Effector memory CD4-positive, alpha-beta T cell (primary cell): Measurements from ENCODE around the gene AQP12B.

Source experiments
- DNase-seq, 3 donors: peaks; one replicate each; pipeline ENCODE4 v3.0.0-alpha.2; 2020
- H3K27ac ChIP-seq: 2 replicates; pipeline ENCODE4 v1.7.0; 2013; ENCODE audit warnings: mild to moderate bottlenecking, low read length, moderate library complexity; ENCODE audit not compliant: insufficient read depth, poor library complexity, severe bottlenecking
- H3K27me3 ChIP-seq: replicated peaks from 2 replicates; pipeline ENCODE4 v1.7.0; 2013; ENCODE audit warnings: mild to moderate bottlenecking, low read length; ENCODE audit not compliant: insufficient read depth, control insufficient read depth, poor library complexity, severe bottlenecking
- H3K36me3 ChIP-seq: 2 replicates; pipeline ENCODE4 v1.7.0; 2013; ENCODE audit warnings: mild to moderate bottlenecking, low read length, moderate library complexity; ENCODE audit not compliant: control insufficient read depth, insufficient read depth
- H3K4me1 ChIP-seq: 2 replicates; pipeline ENCODE4 v1.7.0; 2013; ENCODE audit warnings: low read length, mild to moderate bottlenecking; ENCODE audit not compliant: control insufficient read depth, insufficient read depth, poor library complexity, severe bottlenecking
- H3K4me3 ChIP-seq: 2 replicates; pipeline ENCODE4 v1.7.0; 2013; ENCODE audit warnings: low read length, low read depth, mild to moderate bottlenecking; ENCODE audit not compliant: insufficient read depth, poor library complexity, severe bottlenecking
- H3K9me3 ChIP-seq: 2 replicates; pipeline ENCODE4 v1.7.0; 2013; ENCODE audit warnings: mild to moderate bottlenecking, low read length, moderate library complexity; ENCODE audit not compliant: control insufficient read depth

The AQP12B gene

DNA sequence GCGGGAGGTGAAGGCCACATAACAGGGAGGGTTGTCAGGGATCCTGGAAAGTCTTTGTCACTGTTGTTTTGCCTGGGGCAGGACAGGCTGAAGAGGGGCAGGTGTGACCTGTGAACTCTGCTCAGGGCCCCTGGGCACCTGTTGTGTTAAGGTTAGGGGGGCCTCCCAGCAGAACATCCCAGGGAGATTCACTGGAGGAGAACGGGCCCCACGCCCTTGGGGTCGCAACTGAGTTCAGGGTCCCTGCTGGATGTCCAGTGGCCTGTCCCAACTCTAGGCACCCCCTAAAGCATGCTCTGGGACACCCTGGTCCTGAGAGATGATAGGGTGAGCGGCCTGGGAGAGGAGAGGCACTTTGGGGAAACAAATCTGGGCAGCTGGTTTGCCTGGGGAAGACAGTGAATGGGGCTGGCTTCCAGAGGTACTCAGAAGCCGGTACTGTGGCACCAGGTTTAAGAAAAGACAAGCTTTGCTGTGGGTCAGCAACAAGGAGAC is 34.5 kb downstream of the AQP12B start:
- Histone ChIP-seq H3K4me3 (no peak overlapping the region), H3K36me3 (no peaks in the 10 kb centered on the region), H3K27ac (no peak overlapping the region), H3K27me3 (no peaks in the 10 kb centered on the region), H3K4me1 (peaks cover 7% of the 10 kb centered on the region), H3K9me3 (no peaks in the 10 kb centered on the region)
- no peak for DNase-seq

DNA sequence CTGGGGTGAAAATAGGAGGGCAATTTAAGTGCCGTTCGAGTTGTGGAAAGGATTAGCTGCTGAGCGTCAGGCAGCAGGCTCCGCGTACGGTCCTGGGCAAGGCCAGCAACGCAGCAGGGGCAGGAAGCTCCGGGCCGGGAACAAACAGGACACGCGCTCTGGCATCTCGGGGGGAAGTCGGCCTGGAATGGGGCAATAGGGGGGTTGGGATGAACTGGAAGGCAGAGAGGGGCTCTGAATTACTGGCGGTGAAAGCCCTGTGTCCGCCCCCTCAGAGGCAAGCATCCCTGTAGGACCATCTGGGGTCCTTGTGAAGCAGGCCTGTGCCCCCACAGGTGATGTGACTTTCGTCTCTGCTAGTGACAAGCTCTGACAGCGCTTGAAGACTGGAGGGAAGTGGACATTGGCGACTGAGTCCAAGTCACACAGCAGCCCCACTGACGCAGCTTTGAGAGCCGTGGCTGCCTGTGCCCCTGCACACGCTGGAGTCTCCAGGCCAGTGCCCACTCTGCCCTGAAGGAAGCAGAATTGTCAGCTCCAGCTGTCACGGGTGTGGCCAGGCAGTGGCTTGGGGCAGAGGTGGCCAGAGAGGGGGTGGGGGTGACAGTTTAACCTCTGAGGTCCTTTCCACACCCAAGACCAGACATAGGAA is 35.1 kb downstream of the AQP12B start:
- no peaks in the 10 kb centered on the region for H3K9me3 ChIP-seq
- H3K4me1 ChIP-seq: peaks cover 7% of the 10 kb centered on the region
- no peaks in the 10 kb centered on the region for H3K36me3 ChIP-seq
- no peak overlapping the region for H3K4me3 ChIP-seq
- no peak overlapping the region for H3K27ac ChIP-seq
- DNase-seq: no peak
- no peaks in the 10 kb centered on the region for H3K27me3 ChIP-seq

- H3K4me1 ChIP-seq: peaks cover 7% of the 10 kb centered on the region
- H3K27ac ChIP-seq: no peak overlapping the region
- H3K36me3 ChIP-seq: no peaks in the 10 kb centered on the region
- H3K4me3 ChIP-seq: no peak overlapping the region
- no peaks in the 10 kb centered on the region for H3K27me3 ChIP-seq
- no peaks in the 10 kb centered on the region for H3K9me3 ChIP-seq
- DNase-seq: no peak
These were observed 35.7 kb downstream of the AQP12B start for GRCh38 chr2:240646900-240647502.

DNA sequence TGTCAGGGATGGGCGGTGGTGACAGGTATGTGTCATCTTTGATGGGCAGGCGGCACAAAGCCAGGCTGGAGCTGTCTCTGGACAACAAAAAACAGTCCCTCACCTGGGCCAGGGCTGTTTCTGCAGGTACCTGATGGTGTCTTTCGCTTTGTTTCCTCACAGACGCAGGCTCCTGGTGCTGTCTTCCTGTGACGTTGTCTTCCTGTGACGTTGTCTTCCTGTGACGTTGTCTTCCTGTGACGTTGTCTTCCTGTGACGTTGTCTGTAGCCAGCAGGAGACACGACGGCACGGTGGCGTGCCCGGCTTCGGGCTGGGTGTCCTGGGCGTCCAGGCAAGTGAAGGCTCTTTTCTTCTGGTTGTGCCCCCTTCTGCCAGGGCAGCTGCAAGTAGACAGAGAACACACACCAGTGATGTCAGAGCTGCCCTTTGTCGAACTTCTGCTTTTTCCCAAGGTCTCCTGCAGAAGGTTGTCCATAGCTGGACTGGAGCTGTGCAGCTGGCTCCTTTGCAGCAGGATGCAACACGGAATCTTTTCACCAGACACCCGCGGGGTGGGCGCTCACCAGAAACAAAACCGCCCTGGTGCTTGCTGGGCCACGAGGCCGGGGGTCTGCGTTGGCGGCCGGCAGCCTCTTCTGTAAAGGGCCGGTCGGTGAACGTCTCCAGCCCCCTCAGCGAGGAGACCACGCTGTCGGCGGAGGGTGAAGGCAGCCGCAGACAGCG is 36.3 kb downstream of the AQP12B start:
- H3K27me3 ChIP-seq: no peaks in the 10 kb centered on the region
- no peak overlapping the region for H3K27ac ChIP-seq

GRCh38 chr2:240645801-240646175 is 36.9 kb downstream of the AQP12B start:
- Histone ChIP-seq H3K4me3 (no peak overlapping the region), H3K9me3 (no peaks in the 10 kb centered on the region), H3K4me1 (peaks cover 7% of the 10 kb centered on the region), H3K27ac (no peak overlapping the region), H3K27me3 (no peaks in the 10 kb centered on the region), H3K36me3 (no peaks in the 10 kb centered on the region)
- no peak for DNase-seq

More for the DNA sequence above, 36.3 kb downstream of the AQP12B start:
- Histone ChIP-seq H3K4me1 (peaks cover 7% of the 10 kb centered on the region), H3K36me3 (no peaks in the 10 kb centered on the region), H3K4me3 (no peak overlapping the region), H3K9me3 (no peaks in the 10 kb centered on the region)
- peak; percentile 37 to 44 (median 42) for DNase-seq

- Histone ChIP-seq H3K27me3 (no peaks in the 10 kb centered on the region), H3K36me3 (no peaks in the 10 kb centered on the region), H3K27ac (no peak overlapping the region), H3K9me3 (no peaks in the 10 kb centered on the region), H3K4me1 (peaks cover 7% of the 10 kb centered on the region), H3K4me3 (no peak overlapping the region)
- DNase-seq: no peak
These were observed 37.3 kb downstream of the AQP12B start for GRCh38 chr2:240645346-240645745.

GRCh38 chr2:240644859-240645301 is 37.8 kb downstream of the AQP12B start:
- H3K27ac ChIP-seq: no peak overlapping the region
- no peak overlapping the region for H3K4me3 ChIP-seq
- no peaks in the 10 kb centered on the region for H3K27me3 ChIP-seq
- H3K9me3 ChIP-seq: no peaks in the 10 kb centered on the region
- H3K36me3 ChIP-seq: no peaks in the 10 kb centered on the region
- no peak for DNase-seq
- peaks cover 7% of the 10 kb centered on the region for H3K4me1 ChIP-seq

GRCh38 chr2:240644171-240644651 is 38.5 kb downstream of the AQP12B start:
- no peaks in the 10 kb centered on the region for H3K9me3 ChIP-seq
- H3K36me3 ChIP-seq: no peaks in the 10 kb centered on the region
- peaks cover 7% of the 10 kb centered on the region for H3K4me1 ChIP-seq
- no peaks in the 10 kb centered on the region for H3K27me3 ChIP-seq
- no peak overlapping the region for H3K27ac ChIP-seq
- no peak for DNase-seq
- H3K4me3 ChIP-seq: no peak overlapping the region

DNA sequence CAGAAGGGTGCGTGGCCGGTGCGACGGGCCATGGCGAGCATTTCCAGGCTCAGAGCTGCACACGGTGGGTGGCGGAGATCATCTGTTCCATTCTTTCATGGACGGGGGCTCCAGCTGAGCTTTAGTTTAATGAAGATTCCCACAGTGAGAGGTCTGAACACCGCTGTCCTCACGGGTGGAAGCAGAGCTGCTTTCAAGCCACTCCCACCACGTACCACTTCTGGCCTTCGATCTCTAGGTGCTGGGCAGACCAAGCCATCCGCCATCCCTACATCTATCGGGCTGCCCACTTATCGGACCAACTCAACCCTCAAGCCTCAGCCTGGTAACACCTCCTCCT is 38.9 kb downstream of the AQP12B start:
- Histone ChIP-seq H3K36me3 (no peaks in the 10 kb centered on the region), H3K27ac (no peak overlapping the region), H3K27me3 (no peaks in the 10 kb centered on the region), H3K4me1 (peaks cover 7% of the 10 kb centered on the region), H3K9me3 (no peaks in the 10 kb centered on the region), H3K4me3 (no peak overlapping the region)
- no peak for DNase-seq
